Lower leg skin (tissue), 3 donors: ENCODE data around the gene CYTH3.

Source experiments
- POLR2A ChIP-seq, 2 donors: fragments of 450-650 bp; IDR thresholded peaks; one replicate each; pipeline ENCODE4 v1.6.1; 2016 to 2017; ENCODE audit warnings: antibody characterized with exemption in 2 of 2, mild to moderate bottlenecking in 1 of 2, moderate library complexity in 1 of 2
- TF ChIP-seq, protein P1 (sequence below), 3 donors: fragments of 450-650 bp; IDR thresholded peaks; one replicate each; pipeline ENCODE4 v1.5.1; 2016; ENCODE audit warnings: antibody characterized with exemption in 3 of 3, mild to moderate bottlenecking in 3 of 3, moderate library complexity in 2 of 3

DNA sequence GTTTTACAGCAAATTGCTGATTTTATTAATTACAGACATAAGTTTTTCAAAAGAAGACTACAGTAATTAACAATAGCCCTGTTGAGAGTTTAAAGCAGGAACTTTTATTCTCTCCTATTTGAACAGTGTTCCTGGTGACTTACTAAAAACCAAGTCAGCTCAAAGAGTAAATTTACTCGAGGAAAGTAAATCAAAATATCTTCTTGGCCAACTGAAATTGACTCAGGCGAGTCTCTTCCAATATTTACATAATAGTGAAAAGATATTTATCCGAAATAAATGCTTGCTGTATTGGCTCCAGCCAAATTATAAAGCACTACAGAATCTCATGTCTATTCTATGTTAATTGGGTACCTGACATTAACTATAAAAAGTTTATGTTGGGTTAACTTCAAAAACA is 13.2 kb downstream of the CYTH3 start:
- TF ChIP-seq, protein P1, sequence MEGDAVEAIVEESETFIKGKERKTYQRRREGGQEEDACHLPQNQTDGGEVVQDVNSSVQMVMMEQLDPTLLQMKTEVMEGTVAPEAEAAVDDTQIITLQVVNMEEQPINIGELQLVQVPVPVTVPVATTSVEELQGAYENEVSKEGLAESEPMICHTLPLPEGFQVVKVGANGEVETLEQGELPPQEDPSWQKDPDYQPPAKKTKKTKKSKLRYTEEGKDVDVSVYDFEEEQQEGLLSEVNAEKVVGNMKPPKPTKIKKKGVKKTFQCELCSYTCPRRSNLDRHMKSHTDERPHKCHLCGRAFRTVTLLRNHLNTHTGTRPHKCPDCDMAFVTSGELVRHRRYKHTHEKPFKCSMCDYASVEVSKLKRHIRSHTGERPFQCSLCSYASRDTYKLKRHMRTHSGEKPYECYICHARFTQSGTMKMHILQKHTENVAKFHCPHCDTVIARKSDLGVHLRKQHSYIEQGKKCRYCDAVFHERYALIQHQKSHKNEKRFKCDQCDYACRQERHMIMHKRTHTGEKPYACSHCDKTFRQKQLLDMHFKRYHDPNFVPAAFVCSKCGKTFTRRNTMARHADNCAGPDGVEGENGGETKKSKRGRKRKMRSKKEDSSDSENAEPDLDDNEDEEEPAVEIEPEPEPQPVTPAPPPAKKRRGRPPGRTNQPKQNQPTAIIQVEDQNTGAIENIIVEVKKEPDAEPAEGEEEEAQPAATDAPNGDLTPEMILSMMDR (IDR thresholded peaks at IDR 0.05) = no peak
- no peak for TF ChIP-seq POLR2A (IDR thresholded peaks at IDR 0.05)
